GM18867 (cell line): ENCODE results near the gene PLEKHG5.
"Not testable (repeated sequence)": the region's sequence is repeated elsewhere in the genome, so short reads cannot be mapped to it uniquely, and the experiment has no call there.

Experiments used
- ATAC-seq: cut with Tn5 transposase; IDR thresholded peaks from one replicate; pipeline ENCODE4 v1.9.1; 2021; ENCODE audit warnings: mild to moderate bottlenecking, moderate library complexity; ENCODE audit not compliant: unreplicated experiment

The PLEKHG5 gene

GRCh38 chr1:6464514-6464836 is 27.0 kb downstream of the PLEKHG5 start:
- no peak for ATAC-seq

- ATAC-seq, result no peak
Observed at GRCh38 chr1:6463120-6463412, 28.4 kb downstream of the PLEKHG5 start.

GRCh38 chr1:6462412-6463119 is 28.9 kb downstream of the PLEKHG5 start:
- ATAC-seq, result no peak

- ATAC-seq, result no peak
Observed at GRCh38 chr1:6461538-6462411, 29.7 kb downstream of the PLEKHG5 start.

GRCh38 chr1:6461051-6461530 is 30.4 kb downstream of the PLEKHG5 start:
- no peak for ATAC-seq

- ATAC-seq, result no peak
Observed at GRCh38 chr1:6460301-6461050, 31.0 kb downstream of the PLEKHG5 start.

GRCh38 chr1:6459850-6460265 is 31.6 kb downstream of the PLEKHG5 start:
- ATAC-seq, result no peak

GRCh38 chr1:6456800-6457466 is 34.5 kb downstream of the PLEKHG5 start:
- no peak for ATAC-seq

- ATAC-seq, result not testable (repeated sequence)
Observed at GRCh38 chr1:6455752-6456520, 35.5 kb downstream of the PLEKHG5 start.

GRCh38 chr1:6454856-6455751 is 36.4 kb downstream of the PLEKHG5 start:
- ATAC-seq, result no peak

GRCh38 chr1:6453895-6454855 is 37.3 kb downstream of the PLEKHG5 start:
- not testable (repeated sequence) for ATAC-seq

- no peak for ATAC-seq
Observed at GRCh38 chr1:6450943-6451373, 40.5 kb downstream of the PLEKHG5 start.

GRCh38 chr1:6450486-6450885 is 41.0 kb downstream of the PLEKHG5 start:
- ATAC-seq, result not testable (repeated sequence)

GRCh38 chr1:6450005-6450450 is 41.4 kb downstream of the PLEKHG5 start:
- no peak for ATAC-seq

GRCh38 chr1:6448749-6449631 is 42.5 kb downstream of the PLEKHG5 start:
- no peak for ATAC-seq

- ATAC-seq, result no peak
Observed at GRCh38 chr1:6447818-6448748, 43.4 kb downstream of the PLEKHG5 start.
